Activated CD8-positive, alpha-beta memory T cell treated with anti-CD3 and anti-CD28 coated beads, Interleukin-2, amount 10 ng/mL, durations not matched to agents 7 days and 5 days (primary cell): ENCODE data around the gene GREB1L. TPM values are rescaled to one million over a fixed set of nuclear protein-coding genes. Genes with fewer than 3 reads are reported as not detected.
A peak's percentile ranks its signal among the peaks of the same experiment; 100 is the strongest.

Experiments
- ATAC-seq: fragments of 150-1000 bp; cut with Tn5 transposase; one replicate; pipeline ENCODE4 v1.10.0; 2021; ENCODE audit warnings: moderate library complexity
- CTCF ChIA-PET: fragments of 350-600 bp; sonication (Branson Sonifier 250); formaldehyde crosslinking; loops from one replicate; lab custom pipeline; 2021; ENCODE audit warnings: antibody characterized with exemption; lab: Charles Lee
- DNase-seq: peaks from one replicate; pipeline ENCODE4 v3.0.0-alpha.2; 2020
- H3K27ac Mint-ChIP-seq: one replicate; pipeline ENCODE4 v1.8.0; 2021; ENCODE audit warnings: mild to moderate bottlenecking, mixed read lengths
- H3K27me3 Mint-ChIP-seq: one replicate; pipeline ENCODE4 v1.8.0; 2021; ENCODE audit warnings: mixed read lengths
- H3K36me3 Mint-ChIP-seq: one replicate; pipeline ENCODE4 v1.8.0; 2021; ENCODE audit warnings: mild to moderate bottlenecking, mixed read lengths
- H3K4me1 Mint-ChIP-seq: one replicate; pipeline ENCODE4 v1.8.0; 2021; ENCODE audit warnings: mixed read lengths
- H3K4me3 Mint-ChIP-seq: one replicate; pipeline ENCODE4 v1.8.0; 2021; ENCODE audit warnings: mild to moderate bottlenecking, moderate library complexity, mixed read lengths
- H3K9me3 Mint-ChIP-seq: one replicate; pipeline ENCODE4 v1.8.0; 2022; ENCODE audit warnings: low read depth, mixed read lengths
- total RNA-seq, 2 experiments: library from RNA; stranded (reverse); gene quantifications; one replicate each; pipeline ENCODE4 v1.2.3, GENCODE V29; 2021

The GREB1L gene
- total RNA-seq, 2 experiments from 2014 or later: not detected

DNA sequence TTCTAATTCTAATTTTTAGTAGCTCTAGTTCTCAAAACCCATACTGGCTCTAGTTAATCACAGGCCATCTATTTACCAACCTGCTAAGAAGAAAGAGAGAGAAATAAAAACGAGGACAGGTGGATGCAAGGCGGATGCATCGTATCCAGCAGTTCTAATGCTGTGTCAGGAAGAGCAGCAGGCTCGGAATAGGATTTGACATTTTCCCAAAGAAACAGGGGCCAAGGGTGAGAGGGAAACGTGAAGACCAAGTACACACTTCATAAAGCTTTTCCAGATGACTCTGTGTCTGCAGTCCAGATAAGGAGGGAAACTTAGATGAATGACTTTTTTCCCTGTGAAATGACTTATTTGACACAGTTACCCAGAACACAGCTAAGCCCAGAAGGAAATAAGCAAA is 241.0 kb downstream of the GREB1L start:
- DNase-seq (no peak), ATAC-seq (no peak)
- Mint-ChIP-seq H3K4me1 (peaks cover 7% of the 10 kb centered on the region), H3K36me3 (no peaks in the 10 kb centered on the region), H3K27ac (no peak overlapping the region), H3K9me3 (no peaks in the 10 kb centered on the region), H3K27me3 (peaks cover 13% of the 10 kb centered on the region), H3K4me3 (no peak overlapping the region)
- CTCF ChIA-PET: no interaction called here

DNA sequence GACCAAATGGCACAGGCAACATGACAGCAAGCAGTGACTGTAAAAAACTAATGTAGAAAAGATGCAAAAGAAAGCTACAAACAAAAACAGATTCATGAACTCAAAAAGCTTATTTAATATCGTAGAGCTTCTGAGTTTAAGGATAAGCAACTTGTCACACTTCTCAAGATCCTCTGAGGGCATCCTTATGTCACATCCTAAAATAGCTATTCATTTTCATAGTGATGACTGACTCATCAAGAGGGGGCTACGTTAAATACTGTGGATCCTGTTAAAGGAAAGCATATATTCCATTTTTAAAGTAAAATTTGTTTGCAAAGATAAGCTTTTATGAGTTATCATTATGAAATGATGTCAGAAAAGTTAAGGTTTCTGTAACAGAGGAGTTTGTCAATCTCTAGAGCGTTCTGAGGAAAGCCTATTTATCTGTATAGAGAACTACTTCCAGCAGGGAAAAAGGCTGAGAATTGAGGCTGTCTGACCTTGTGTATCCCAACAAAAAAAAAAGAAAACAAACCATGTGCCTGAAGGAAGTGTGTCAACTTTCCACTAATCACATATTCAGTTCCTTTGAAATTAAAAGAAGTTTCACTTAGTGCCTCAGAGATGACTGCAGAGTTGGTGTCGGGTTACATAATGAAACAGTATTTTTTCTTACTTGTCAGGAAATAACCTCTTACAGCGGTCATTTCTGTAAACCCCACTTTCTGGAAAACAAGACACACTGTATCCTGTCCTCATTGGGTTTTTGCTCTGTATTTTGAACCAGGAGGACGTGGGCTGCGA is 243.0 kb downstream of the GREB1L start:
- peaks cover 9% of the 10 kb centered on the region for H3K27me3 Mint-ChIP-seq
- CTCF ChIA-PET: interaction anchor here (0.6 to 1.2 kb wide), 2 partner anchors 12 to 22 kb away, joined by 3 to 4 read pairs; no protein-coding TSS in a partner anchor
- ATAC-seq (no peak), DNase-seq (no peak)
- H3K36me3 Mint-ChIP-seq: no peaks in the 10 kb centered on the region
- H3K9me3 Mint-ChIP-seq: no peaks in the 10 kb centered on the region
- no peak overlapping the region for H3K27ac Mint-ChIP-seq
- H3K4me1 Mint-ChIP-seq: peaks cover 7% of the 10 kb centered on the region
- H3K4me3 Mint-ChIP-seq: no peak overlapping the region

DNA sequence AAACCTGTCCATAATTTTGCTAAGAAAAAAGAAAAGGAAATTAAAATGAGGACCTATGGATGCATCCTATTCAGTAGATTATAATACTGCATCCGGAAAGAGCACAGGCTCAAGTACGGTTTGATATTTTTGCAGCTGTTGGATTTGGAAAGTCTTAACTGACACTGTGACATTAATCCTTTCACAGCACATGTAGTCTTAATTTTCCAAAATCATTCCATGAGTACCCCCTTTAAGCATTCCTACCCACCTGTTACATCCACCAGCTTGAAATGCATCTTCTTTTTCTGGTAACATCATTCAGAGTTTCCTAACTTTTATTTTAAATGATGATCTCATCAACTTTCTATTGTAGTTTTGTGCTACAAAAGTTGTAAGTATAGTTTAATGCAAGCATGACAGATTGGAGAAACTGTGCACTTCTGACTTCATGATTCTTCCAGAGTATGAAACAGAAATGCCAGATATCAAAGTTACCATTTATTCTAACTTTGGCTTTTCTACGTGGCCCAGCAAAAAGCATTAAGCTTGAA is 244.9 kb downstream of the GREB1L start:
- Mint-ChIP-seq H3K9me3 (no peaks in the 10 kb centered on the region), H3K27me3 (peaks cover 5% of the 10 kb centered on the region), H3K4me1 (peaks cover 7% of the 10 kb centered on the region), H3K36me3 (no peaks in the 10 kb centered on the region), H3K27ac (no peak overlapping the region), H3K4me3 (no peak overlapping the region)
- ATAC-seq: no peak
- no peak for DNase-seq
- CTCF ChIA-PET: interaction anchor here (1.3 to 2.7 kb wide), 3 partner anchors 78 to 471 kb away, joined by 3 to 8 read pairs (median 7); partner anchors contain the start of gene ESCO1

DNA sequence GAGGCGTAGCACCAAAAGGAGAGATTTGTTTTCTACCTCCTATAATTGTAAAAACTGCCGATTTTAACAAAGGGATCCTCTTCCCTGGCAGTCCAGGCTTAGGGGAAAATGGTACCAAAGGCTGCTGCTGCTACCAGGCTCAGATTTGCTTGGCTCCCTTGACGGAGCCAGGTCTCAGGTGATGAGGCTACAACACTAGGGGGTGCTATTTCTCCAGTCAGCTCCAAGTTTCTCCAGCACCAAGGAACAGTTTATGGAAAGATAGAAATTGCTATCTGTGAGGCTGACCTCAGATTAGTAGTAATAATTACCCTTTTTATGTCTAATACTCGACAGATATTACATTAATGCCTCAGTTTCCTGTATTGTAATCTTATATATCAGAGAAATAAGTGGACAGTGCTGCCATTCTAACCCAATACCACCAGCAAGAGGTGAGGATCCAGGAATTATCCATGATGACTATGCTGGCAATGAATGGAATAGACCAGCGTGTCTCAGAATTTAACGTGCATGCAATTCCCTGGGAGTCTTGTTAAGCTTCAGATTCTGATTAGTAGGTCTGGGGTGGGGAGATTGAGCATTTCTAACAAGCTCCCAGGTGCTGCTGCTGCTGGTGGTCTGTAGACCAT is 247.2 kb downstream of the GREB1L start:
- H3K9me3 Mint-ChIP-seq: no peaks in the 10 kb centered on the region

DNA sequence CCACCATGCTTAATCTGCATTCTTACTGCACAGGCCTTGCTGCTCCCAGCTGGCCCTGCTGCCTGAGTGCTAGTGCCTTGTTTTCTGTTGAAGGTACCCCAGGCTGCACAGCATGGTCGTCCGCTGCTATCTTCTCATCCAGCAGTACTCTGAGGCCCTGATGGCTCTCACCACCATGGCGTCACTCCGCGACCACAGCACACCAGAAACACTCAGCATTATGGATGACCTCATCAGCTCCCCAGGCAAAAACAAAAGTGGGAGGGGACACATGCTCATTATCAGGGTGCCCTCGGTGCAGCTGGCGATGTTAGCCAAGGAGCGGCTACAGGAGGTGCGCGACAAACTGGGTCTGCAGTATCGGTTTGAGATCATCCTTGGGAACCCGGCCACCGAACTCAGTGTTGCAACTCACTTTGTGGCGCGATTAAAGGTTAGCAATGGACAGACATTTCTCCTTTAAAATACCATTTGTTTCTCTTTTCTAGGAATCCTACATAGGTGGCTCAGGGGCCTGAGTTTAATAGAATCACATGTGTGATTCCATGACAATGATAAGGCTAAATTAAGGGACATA is 248.0 kb downstream of the GREB1L start:
- ATAC-seq: no peak
- Mint-ChIP-seq H3K4me1 (peaks cover 5% of the 10 kb centered on the region), H3K27me3 (peaks cover 10% of the 10 kb centered on the region), H3K27ac (no peak overlapping the region), H3K9me3 (no peaks in the 10 kb centered on the region), H3K4me3 (no peak overlapping the region), H3K36me3 (no peaks in the 10 kb centered on the region)
- no peak for DNase-seq
- CTCF ChIA-PET: interaction anchor here (0.7 to 2.4 kb wide), 9 partner anchors 8 to 466 kb away, joined by 3 to 7 read pairs (median 3); partner anchors contain the start of genes ESCO1 and SNRPD1

More for the DNA sequence above, 247.2 kb downstream of the GREB1L start:
- no peak overlapping the region for H3K4me3 Mint-ChIP-seq
- CTCF ChIA-PET: interaction anchor here (0.7 to 2.7 kb wide), 12 partner anchors 9 to 469 kb away, joined by 3 to 8 read pairs (median 3); partner anchors contain the start of genes ESCO1 and SNRPD1
- peaks cover 5% of the 10 kb centered on the region for H3K27me3 Mint-ChIP-seq
- no peaks in the 10 kb centered on the region for H3K36me3 Mint-ChIP-seq
- H3K27ac Mint-ChIP-seq: no peak overlapping the region
- H3K4me1 Mint-ChIP-seq: peaks cover 7% of the 10 kb centered on the region
- ATAC-seq (no peak), DNase-seq (peak; percentile 48)

DNA sequence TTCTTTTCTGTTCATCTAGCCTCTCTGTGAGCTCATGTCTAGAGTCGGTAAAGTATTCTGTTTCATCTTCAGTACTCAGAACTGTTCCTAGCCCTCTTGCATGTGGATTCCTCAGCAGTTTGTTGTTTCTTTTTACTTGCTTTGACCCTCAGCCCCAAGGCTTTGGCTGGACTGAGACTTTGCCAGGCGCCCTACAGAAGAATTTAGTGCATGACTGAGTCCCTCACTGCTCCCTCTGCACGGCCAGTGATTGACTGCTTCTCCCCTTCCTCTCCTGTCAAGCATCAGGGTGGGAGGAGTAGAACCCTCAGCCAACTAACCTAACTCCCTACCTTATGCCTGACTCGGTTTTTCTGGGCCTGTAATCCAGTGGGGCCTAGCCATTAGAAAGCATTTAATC is 248.7 kb downstream of the GREB1L start:
- Mint-ChIP-seq H3K27me3 (peaks cover 14% of the 10 kb centered on the region), H3K4me3 (no peak overlapping the region), H3K36me3 (no peaks in the 10 kb centered on the region), H3K9me3 (no peaks in the 10 kb centered on the region), H3K4me1 (no peaks in the 10 kb centered on the region), H3K27ac (no peak overlapping the region)
- DNase-seq (no peak), ATAC-seq (no peak)
- CTCF ChIA-PET: no interaction called here

DNA sequence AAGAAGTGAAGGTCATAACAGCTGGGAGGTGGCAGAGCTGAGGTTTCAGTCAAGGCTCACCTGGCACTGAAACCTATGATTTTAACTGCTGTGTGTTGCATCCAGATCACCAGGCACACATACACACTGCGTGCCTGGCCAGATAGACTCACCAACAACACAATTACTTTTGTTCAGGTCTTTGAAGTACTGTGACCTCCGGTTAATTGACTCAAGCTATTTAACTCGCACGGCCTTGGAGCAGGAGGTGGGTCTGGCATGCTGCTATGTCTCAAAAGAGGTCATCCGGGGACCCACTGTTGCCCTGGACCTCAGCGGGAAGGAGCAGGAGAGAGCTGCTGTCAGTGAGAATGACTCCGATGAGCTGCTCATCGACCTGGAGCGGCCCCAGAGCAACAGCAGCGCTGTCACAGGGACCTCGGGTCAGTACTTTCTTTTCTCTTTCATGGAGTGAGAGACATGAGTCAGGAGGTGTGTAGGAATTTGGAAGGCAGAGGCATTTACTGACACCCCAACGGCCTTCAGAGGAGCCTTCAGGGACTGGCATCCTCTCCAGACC is 254.3 kb downstream of the GREB1L start:
- Mint-ChIP-seq H3K4me1 (no peaks in the 10 kb centered on the region), H3K9me3 (no peaks in the 10 kb centered on the region), H3K27me3 (peaks cover 9% of the 10 kb centered on the region), H3K27ac (no peak overlapping the region), H3K4me3 (no peak overlapping the region), H3K36me3 (no peaks in the 10 kb centered on the region)
- no peak for ATAC-seq
- DNase-seq: no peak
- CTCF ChIA-PET: no interaction called here

DNA sequence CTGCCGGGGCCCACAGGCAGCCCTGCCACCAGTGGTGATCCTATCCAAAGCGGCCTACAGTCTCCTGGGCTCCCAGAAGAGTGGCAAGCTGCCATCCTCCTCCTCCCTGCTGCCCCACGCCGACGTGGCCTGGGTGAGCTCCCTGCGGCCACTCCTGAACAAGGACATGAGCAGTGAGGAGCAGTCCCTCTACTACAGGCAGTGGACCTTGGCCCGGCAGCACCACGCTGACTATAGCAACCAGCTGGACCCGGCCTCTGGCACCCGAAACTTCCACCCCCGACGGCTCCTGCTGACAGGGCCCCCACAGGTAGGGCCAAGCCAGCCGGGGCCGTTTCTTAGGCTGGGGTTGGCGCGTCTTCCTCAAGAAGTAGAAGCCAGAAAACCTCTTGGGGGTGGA is 258.0 kb downstream of the GREB1L start:
- no peak overlapping the region for H3K27ac Mint-ChIP-seq
- DNase-seq (no peak), ATAC-seq (no peak)
- peaks cover 1% of the 10 kb centered on the region for H3K4me1 Mint-ChIP-seq
- no peaks in the 10 kb centered on the region for H3K9me3 Mint-ChIP-seq
- H3K4me3 Mint-ChIP-seq: no peak overlapping the region
- peaks cover 4% of the 10 kb centered on the region for H3K27me3 Mint-ChIP-seq
- CTCF ChIA-PET: no interaction called here
- H3K36me3 Mint-ChIP-seq: no peaks in the 10 kb centered on the region

DNA sequence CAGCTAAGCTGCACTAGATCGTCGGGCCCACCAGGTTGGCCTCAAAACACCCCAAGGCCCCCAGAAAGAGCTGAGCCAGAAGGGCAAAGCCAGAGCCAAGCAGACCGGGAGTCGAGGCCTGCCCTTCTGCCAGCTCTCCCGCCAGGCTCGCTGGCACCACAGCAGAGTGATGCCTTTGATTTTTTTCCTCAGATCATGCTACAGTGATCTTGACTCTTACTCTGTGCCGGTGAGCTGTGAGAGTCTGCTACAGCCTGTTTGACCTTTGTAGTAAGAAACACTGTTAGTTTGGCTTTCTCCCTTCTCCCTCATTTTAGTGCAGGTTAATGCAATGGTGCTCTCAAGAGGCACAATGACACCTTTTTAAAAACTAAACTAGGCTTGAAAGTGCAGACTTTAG is 260.6 kb downstream of the GREB1L start:
- Mint-ChIP-seq H3K4me3 (no peak overlapping the region), H3K27ac (no peak overlapping the region), H3K4me1 (peaks cover 1% of the 10 kb centered on the region), H3K36me3 (no peaks in the 10 kb centered on the region), H3K9me3 (no peaks in the 10 kb centered on the region), H3K27me3 (no peaks in the 10 kb centered on the region)
- CTCF ChIA-PET: no interaction called here
- DNase-seq (no peak), ATAC-seq (no peak)

DNA sequence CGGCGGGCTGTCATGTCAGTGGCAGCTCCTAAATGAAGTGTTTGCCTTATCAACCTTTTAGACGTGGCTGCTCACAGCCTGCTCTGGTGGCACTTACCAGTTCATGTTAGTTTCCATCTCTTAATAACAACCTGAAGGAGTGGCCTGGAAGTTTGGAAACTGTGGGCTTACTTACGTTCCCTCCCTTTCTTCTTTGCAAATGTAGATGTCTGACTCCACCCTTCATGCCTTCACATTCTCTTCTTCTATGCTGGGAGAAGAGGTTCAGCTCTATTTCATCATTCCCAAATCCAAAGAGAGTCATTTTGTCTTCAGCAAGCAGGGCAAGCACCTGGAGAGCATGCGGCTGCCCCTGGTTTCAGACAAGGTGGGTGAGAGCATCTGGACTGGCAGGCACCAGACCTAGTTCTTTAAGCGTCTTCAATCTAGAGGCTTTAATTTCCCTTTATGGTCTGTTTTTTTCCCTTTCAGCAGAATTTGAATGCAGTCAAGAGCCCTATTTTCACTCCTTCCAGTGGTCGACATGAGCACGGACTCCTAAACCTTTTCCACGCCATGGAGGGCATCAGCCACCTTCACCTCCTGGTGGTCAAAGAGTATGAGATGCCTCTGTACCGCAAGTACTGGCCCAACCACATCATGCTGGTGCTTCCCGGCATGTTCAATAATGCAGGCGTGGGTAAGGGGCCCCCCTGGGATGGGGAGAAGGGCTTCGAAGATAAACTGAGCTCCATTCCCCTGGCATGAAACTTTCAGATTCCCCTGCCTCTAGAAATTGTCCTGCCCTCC is 266.1 kb downstream of the GREB1L start:
- no peak for ATAC-seq
- no peak overlapping the region for H3K4me3 Mint-ChIP-seq
- no peaks in the 10 kb centered on the region for H3K9me3 Mint-ChIP-seq
- DNase-seq: no peak
- no peak overlapping the region for H3K27ac Mint-ChIP-seq
- CTCF ChIA-PET: no interaction called here
- H3K36me3 Mint-ChIP-seq: no peaks in the 10 kb centered on the region
- no peaks in the 10 kb centered on the region for H3K4me1 Mint-ChIP-seq
- H3K27me3 Mint-ChIP-seq: no peaks in the 10 kb centered on the region

DNA sequence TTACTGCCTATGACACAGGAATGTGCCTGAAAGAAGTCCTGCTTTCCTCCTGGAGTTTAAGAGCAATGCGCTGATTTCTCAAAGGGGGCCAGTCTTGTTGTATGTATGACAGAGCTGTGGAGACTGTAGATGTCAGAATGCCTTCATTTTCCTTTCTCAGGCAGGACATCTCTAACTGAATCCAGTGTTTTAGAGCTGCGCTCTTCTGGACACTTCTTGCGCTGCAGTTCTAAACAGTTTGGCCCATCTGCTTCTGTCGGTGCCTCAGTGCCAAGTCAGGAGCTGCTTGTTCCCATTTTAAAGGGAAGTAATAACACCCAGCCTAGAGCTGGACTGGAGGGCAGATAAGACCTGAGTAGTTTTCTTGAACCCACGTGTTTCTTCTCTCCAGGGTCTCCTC is 267.0 kb downstream of the GREB1L start:
- Mint-ChIP-seq H3K4me1 (no peaks in the 10 kb centered on the region), H3K4me3 (no peak overlapping the region), H3K9me3 (no peaks in the 10 kb centered on the region), H3K36me3 (peaks cover 5% of the 10 kb centered on the region), H3K27ac (no peak overlapping the region), H3K27me3 (no peaks in the 10 kb centered on the region)
- CTCF ChIA-PET: interaction anchor here (0.6 kb wide), 1 partner anchor 452 kb away, joined by 3 read pairs; no protein-coding TSS in a partner anchor
- ATAC-seq (no peak), DNase-seq (no peak)

DNA sequence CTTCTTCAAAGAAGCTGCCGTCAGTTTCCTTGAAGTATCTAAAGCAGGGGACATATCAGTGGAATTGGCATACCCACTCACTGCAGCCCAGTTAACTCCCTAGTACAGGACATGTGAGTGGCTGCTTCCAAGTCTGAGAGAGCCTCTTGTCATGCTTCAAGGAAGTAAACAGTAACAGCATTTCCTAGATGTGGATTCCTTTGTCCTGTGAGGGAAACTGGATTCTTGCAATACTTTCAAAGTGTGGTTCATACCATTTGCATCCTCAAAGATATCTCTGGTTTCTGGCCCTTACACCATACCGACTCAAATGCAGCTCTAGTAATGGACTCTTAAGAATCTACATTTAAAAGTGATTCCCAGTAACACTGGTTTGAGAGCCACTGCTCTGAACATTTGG is 271.3 kb downstream of the GREB1L start:
- H3K27me3 Mint-ChIP-seq: no peaks in the 10 kb centered on the region
- peaks cover 11% of the 10 kb centered on the region for H3K36me3 Mint-ChIP-seq
- H3K27ac Mint-ChIP-seq: no peak overlapping the region
- H3K4me3 Mint-ChIP-seq: no peak overlapping the region
- DNase-seq (no peak), ATAC-seq (no peak)
- no peaks in the 10 kb centered on the region for H3K9me3 Mint-ChIP-seq
- CTCF ChIA-PET: no interaction called here
- no peaks in the 10 kb centered on the region for H3K4me1 Mint-ChIP-seq
